Measurements from ENCODE around the gene WWOX. TPM values are rescaled to one million over a fixed set of nuclear protein-coding genes. Genes with fewer than 3 reads are reported as not detected.
"Not testable (repeated sequence)": the region's sequence is repeated elsewhere in the genome, so short reads cannot be mapped to it uniquely, and the experiment has no call there.

WWOX gene
- 8.9 TPM for total RNA-seq
- long read RNA-seq, partial matches to known transcripts = 0 of 7 reads
- long read RNA-seq, other reads (novel, unspliced or antisense) = 2 of 7 reads

DNA sequence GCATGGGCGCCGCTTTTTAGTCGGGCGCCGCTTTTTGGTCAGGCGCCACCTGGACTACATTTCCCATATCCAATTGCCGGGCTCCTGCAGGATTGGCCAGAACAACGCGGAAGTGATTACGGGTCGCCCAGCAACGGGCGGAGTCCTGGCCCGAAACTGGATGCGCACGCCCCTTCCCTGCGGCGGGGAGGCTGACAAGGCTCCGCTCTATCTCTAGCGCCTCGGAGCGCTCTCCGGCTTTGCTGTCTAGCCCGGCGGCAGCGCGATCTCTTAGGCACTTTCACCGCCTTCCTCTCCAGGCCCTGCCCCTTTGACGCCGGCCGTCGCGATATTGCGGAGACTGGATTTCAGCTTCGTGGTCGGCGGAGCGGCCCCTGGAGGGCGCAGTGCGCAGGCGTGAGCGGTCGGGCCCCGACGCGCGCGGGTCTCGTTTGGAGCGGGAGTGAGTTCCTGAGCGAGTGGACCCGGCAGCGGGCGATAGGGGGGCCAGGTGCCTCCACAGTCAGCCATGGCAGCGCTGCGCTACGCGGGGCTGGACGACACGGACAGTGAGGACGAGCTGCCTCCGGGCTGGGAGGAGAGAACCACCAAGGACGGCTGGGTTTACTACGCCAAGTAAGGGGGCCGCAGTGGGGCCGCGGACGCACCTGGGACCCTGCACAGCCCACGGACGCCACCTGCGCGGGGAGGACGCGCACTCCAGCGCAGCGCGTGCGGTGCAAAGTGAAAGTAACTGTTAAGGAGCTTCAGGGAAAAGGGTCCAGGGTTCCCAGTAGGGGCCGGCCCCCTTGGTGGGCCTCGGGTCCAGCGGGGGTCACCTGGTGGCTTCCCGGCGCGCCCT lies at the start of gene WWOX:
TSS of gene WWOX (plus strand) at position 384 of the 841 bp plus-strand sequence.
- intact Hi-C loops (cut with micrococcal nuclease) = no loop called here

DNA sequence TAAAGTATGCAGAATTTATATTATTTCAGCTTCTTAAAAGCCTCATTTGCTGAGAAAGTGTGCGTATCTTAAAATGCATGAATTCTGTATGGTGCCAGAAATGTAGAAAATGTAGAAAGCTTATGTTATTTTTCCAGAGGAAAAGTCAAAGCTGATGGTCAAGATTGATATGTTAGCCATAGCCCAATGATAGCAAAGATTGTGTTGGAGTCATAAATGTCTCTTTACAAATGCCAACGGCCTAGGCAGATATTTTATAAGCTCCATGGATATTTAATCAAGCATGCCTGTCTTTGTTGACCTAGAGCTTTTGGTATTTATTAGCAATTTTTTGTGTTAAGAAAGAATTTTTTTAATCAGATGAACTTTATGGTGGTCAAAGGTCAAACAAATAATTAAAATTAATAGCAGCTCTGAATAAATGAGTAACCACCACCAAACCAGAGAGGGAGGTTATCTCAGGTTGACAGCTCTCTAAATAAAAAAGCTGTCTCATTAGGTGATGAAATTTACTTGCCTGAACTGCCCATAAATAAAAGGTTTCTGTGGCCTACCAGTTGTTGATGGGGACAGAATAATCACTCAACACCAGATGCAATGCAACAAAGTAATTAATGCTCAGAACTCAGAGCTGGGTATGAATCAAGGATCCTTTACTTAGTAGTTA lies 48.6 kb upstream of the WWOX start:
- Histone ChIP-seq H3K27me3 (ENCODE audit: low read depth) (peaks cover 52% of the 10 kb centered on the region), H3K4me3 (no peak overlapping the region), H3K9me3 (replicated peaks) (no peaks in the 10 kb centered on the region), H3K4me1 (peaks cover under 1% of the 10 kb centered on the region), H3K36me3 (no peaks in the 10 kb centered on the region), H3K27ac (replicated peaks) (no peak overlapping the region)
- TF ChIP-seq, protein P1, sequence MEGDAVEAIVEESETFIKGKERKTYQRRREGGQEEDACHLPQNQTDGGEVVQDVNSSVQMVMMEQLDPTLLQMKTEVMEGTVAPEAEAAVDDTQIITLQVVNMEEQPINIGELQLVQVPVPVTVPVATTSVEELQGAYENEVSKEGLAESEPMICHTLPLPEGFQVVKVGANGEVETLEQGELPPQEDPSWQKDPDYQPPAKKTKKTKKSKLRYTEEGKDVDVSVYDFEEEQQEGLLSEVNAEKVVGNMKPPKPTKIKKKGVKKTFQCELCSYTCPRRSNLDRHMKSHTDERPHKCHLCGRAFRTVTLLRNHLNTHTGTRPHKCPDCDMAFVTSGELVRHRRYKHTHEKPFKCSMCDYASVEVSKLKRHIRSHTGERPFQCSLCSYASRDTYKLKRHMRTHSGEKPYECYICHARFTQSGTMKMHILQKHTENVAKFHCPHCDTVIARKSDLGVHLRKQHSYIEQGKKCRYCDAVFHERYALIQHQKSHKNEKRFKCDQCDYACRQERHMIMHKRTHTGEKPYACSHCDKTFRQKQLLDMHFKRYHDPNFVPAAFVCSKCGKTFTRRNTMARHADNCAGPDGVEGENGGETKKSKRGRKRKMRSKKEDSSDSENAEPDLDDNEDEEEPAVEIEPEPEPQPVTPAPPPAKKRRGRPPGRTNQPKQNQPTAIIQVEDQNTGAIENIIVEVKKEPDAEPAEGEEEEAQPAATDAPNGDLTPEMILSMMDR (IDR thresholded peaks at IDR 0.05; ENCODE audit: borderline replicate concordance) = no peak
- intact Hi-C loops (cut with micrococcal nuclease) = no loop called here
- no peak for DNase-seq

More for the DNA sequence above, at the start of gene WWOX:
- Histone ChIP-seq H3K9me3 (replicated peaks) (no peaks in the 10 kb centered on the region), H3K4me3 (peak within 1 kb of the TSS; percentile 96), H3K4me1 (peaks cover 22% of the 10 kb centered on the region), H3K27me3 (ENCODE audit: low read depth) (peaks cover 3% of the 10 kb centered on the region), H3K27ac (replicated peaks) (peak within 1 kb of the TSS; percentile 94), H3K36me3 (no peaks in the 10 kb centered on the region)
- peak; percentile 96 for DNase-seq
- TF ChIP-seq, protein P1 (IDR thresholded peaks at IDR 0.05; ENCODE audit: borderline replicate concordance) = no peak

DNA sequence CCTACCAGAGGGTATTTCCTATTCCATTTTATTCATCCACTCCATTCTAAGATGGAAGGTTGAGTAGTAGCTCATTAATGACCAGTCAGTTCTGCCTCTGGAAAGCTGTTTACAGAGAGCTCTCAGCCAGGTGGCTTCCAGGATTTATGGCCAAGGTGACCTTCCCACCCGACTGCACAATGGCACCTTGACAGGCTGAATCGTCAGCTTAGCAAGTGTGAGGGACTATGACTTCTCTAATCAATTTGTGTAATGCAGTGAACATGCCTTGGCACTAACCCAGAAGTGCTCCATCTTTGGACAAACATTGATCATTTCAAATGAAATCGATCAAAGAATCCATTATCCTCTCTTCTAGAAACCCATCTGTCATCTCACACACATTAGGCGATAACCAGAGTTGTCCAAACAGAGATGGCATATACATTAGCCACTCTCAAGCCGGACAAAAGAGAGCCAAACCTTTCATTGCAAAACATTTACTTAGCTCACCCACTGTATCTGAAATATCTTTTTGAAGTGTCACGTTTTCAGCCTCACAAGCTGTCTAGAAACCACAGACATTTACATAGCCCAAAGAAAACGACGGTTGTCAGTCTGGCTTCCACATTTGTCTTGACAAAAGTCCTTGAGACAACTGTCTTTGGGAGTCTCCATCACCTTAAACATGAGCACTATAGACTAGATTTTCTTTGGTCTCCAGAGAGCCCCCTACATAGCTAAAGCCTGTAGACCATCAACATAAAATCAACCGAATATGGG lies 41.5 kb upstream of the WWOX start:
- no peaks in the 10 kb centered on the region for H3K4me1 ChIP-seq
- TF ChIP-seq, protein P1 (IDR thresholded peaks at IDR 0.05; ENCODE audit: borderline replicate concordance) = no peak
- no peaks in the 10 kb centered on the region for H3K36me3 ChIP-seq
- no peaks in the 10 kb centered on the region for H3K9me3 ChIP-seq (replicated peaks)
- intact Hi-C loops (cut with micrococcal nuclease) = no loop called here
- no peak overlapping the region for H3K27ac ChIP-seq (replicated peaks)
- peaks cover 32% of the 10 kb centered on the region for H3K27me3 ChIP-seq (ENCODE audit: low read depth)
- no peak for DNase-seq
- H3K4me3 ChIP-seq = no peak overlapping the region

DNA sequence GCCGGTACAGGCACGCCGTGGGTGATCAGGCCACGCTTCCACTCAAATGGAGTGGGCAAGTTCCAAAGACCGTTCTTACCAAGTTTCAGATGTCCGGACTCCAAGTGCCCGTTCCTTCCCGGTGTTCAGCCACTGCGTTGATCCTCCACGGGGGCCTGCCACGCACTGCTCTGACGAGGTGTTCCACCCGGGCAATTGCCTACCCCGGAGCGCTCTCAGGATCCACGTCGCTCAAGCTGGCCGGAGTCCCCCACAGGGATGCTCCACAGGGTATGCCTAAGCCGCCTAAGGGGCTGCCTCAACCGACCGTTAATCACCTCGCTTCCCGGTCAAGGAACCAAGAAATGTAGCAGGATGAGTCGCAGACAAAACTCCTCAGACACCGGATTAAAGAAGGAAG lies 39.6 kb upstream of the WWOX start:
- H3K9me3 ChIP-seq (replicated peaks); H3K4me3 ChIP-seq; intact Hi-C loops (cut with micrococcal nuclease); H3K36me3 ChIP-seq; DNase-seq; H3K27ac ChIP-seq (replicated peaks); H3K4me1 ChIP-seq: not testable (repeated sequence)
- peaks cover 27% of the 10 kb centered on the region for H3K27me3 ChIP-seq (ENCODE audit: low read depth)

DNA sequence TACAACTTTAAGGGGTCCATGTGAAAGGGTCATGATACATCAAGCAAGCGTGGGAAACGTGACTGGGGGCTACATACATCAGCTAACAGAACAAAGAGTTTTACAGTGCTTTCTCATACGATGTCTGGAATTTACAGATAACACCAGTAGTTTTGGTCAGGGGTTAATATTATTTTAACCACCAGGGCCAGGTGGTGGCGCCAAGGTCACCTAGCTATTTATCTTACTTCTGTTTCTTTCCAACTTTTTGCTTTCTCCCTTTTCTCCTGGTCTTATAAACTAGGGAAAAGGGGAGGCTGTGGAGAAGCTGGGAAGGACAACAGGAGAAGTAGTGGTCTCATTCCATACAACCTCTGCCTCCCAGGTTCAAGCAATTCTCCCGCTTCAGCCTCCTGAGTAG lies 39.2 kb upstream of the WWOX start:
- H3K9me3 ChIP-seq (replicated peaks) = no peaks in the 10 kb centered on the region
- H3K27ac ChIP-seq (replicated peaks) = no peak overlapping the region
- intact Hi-C loops (cut with micrococcal nuclease) = no loop called here
- TF ChIP-seq, protein P1 (IDR thresholded peaks at IDR 0.05; ENCODE audit: borderline replicate concordance) = no peak
- no peaks in the 10 kb centered on the region for H3K36me3 ChIP-seq
- H3K27me3 ChIP-seq (ENCODE audit: low read depth) = peaks cover 26% of the 10 kb centered on the region
- no peaks in the 10 kb centered on the region for H3K4me1 ChIP-seq
- H3K4me3 ChIP-seq = no peak overlapping the region
- no peak for DNase-seq

Measured in left ventricle myocardium inferior (tissue), 1 donor.